GM12878 (cell line): Measurements from ENCODE around the gene PRDM16. TPM values are rescaled to one million over a fixed set of nuclear protein-coding genes. Genes with fewer than 3 reads are reported as not detected.

Experiments used
- ATAC-seq: fragments of 200-7000 bp; cut with Tn5 transposase; 3 replicates; pipeline ENCODE4 v1.9.1; 2020; ENCODE audit warnings: mild to moderate bottlenecking, moderate library complexity
- BruUV-seq: library from RNA; stranded (reverse); fragments of 400-500 nt; replicated peaks from 2 replicates; lab custom pipeline; 2021; lab: Mats Ljungman, UMichigan
- CTCF ChIA-PET: fragments of 300-600 bp; sonication (Branson Sonifier 250); formaldehyde crosslinking; extraction: SDS; loops from one replicate; lab custom pipeline; 2021; ENCODE audit warnings: inconsistent platforms; lab: Yijun Ruan, JAX
- POLR2A ChIA-PET: fragments of 350-600 bp; formaldehyde crosslinking; extraction: SDS; loops from one replicate; lab custom pipeline; 2021; ENCODE audit warnings: inconsistent platforms; lab: Charles Lee
- RAD21 ChIA-PET: fragments of 300-600 bp; sonication (Branson Sonifier 250); formaldehyde crosslinking; loops from one replicate; lab custom pipeline; 2023; ENCODE audit warnings: antibody characterized with exemption; ENCODE audit not compliant: unreplicated experiment; lab: Charles Lee
- SMC1A ChIA-PET: fragments of 300-600 bp; sonication (Branson Sonifier 250); formaldehyde crosslinking; loops from one replicate; lab custom pipeline; 2023; ENCODE audit not compliant: unreplicated experiment, uncharacterized antibody; lab: Charles Lee
- DNase-seq: peaks from one replicate; pipeline ENCODE4 v3.0.0-alpha.2; 2011; ENCODE audit warnings: low read depth, low spot score
- FAIRE-seq: peaks from 3 replicates; lab custom pipeline; 2011; peaks lifted over from hg19 to GRCh38; lab: Jason Lieb, UNC
- H2AFZ ChIP-seq: 2 replicates; pipeline ENCODE4 v1.6.0; 2011; ENCODE audit warnings: low read depth, low read length, control low read depth; ENCODE audit not compliant: control insufficient read depth
- H3K27ac ChIP-seq: 2 replicates; pipeline ENCODE4 v1.5.1; 2011; ENCODE audit warnings: control low read depth; ENCODE audit not compliant: control insufficient read depth, insufficient read depth
- H3K27me3 ChIP-seq, 2 experiments: replicated peaks in 1 of 2; 2 replicates each; pipeline versions ENCODE4 v1.6.0 to v1.6.1; 2011; ENCODE audit warnings: low read length in 1 of 2; ENCODE audit not compliant: control insufficient read depth in 2 of 2, insufficient read depth in 2 of 2
- H3K36me3 ChIP-seq, 2 experiments: 2 replicates each; pipeline ENCODE4 v1.5.1; 2011; ENCODE audit warnings: low read length in 1 of 2; ENCODE audit not compliant: control insufficient read depth in 2 of 2, insufficient read depth in 2 of 2
- H3K4me1 ChIP-seq: 2 replicates; pipeline ENCODE4 v1.6.1; 2011; ENCODE audit warnings: mild to moderate bottlenecking, low read length, moderate library complexity, mixed read lengths; ENCODE audit not compliant: control insufficient read depth, insufficient read depth
- H3K4me2 ChIP-seq: 2 replicates; pipeline ENCODE4 v1.6.0; 2011; ENCODE audit warnings: control low read depth; ENCODE audit not compliant: control insufficient read depth, insufficient read depth
- H3K4me3 ChIP-seq: fragments of 200-600 bp; sonication (generic); 2 replicates; pipeline ENCODE4 v1.5.1; 2016
- H3K79me2 ChIP-seq: 2 replicates; pipeline ENCODE4 v1.6.0; 2011; ENCODE audit warnings: low read length; ENCODE audit not compliant: control insufficient read depth, insufficient read depth
- H3K9ac ChIP-seq: 2 replicates; pipeline ENCODE4 v1.8.0; 2011; ENCODE audit warnings: low read length, control low read depth, mixed read lengths; ENCODE audit not compliant: control insufficient read depth, insufficient read depth
- H3K9me3 ChIP-seq: replicated peaks from 3 replicates; pipeline ENCODE4 v1.5.1; 2011; ENCODE audit warnings: mild to moderate bottlenecking, low read length; ENCODE audit not compliant: control insufficient read depth, insufficient read depth
- H4K20me1 ChIP-seq: 2 replicates; pipeline ENCODE4 v1.6.0; 2011; ENCODE audit not compliant: control insufficient read depth, insufficient read depth
- BRCA1 ChIP-seq: IDR thresholded peaks from 2 replicates; pipeline ENCODE4 v1.6.1; 2011; ENCODE audit warnings: low read depth, low read length, improper control_type of control experiment
- CHD4 ChIP-seq: fragments of 200-600 bp; sonication (generic); IDR thresholded peaks from 2 replicates; pipeline ENCODE4 v1.6.1; 2016; ENCODE audit warnings: mild to moderate bottlenecking
- RELA ChIP-seq: fragments of 450-650 bp; IDR thresholded peaks from 2 replicates; pipeline ENCODE4 v1.8.0; 2014; ENCODE audit warnings: borderline replicate concordance; ENCODE audit not compliant: partially characterized antibody
- WGBS: methylation state at CpG from one replicate; pipeline ENCODE4 v1.1.6; 2016; ENCODE audit warnings: low lambda C conversion rate; ENCODE audit not compliant: insufficient replicate concordance, insufficient coverage; ENCODE audit errors: missing lambda C conversion rate; 5-methylcytosine and 5-hydroxymethylcytosine counted together
- in situ Hi-C: fragments of 300-500 bp; cut with MboI; formaldehyde crosslinking; loops from 9 replicates; pipeline ENCODE4 v1.14.3; 2018; ENCODE audit warnings: mixed read lengths
- intact Hi-C: fragments of 100-400 bp; cut with micrococcal nuclease; formaldehyde crosslinking; loops from one replicate; pipeline ENCODE4 v1.14.2; 2022; ENCODE audit not compliant: unreplicated experiment
- polyA plus RNA-seq, 11 experiments: library from polyadenylated mRNA; depleted of rRNA in 4 of 11; unstranded in 6 of 11; stranded (reverse) in 5 of 11; fragments of >200 nt; fragmentation: Nextera tagmentation in 4 of 11; fragmentation: Illumina TruSeq in 1 of 11; extraction: Ambion mirVana in 4 of 11; extraction: Trizol in 1 of 11; gene quantifications; 1 replicate in 1 of 11; 2 replicates in 10 of 11; pipeline versions ENCODE4 v1.2.1 to v1.2.3, GENCODE V29; 2011 to 2016; ENCODE audit warnings: inconsistent platforms in 2 of 11, missing spikeins in 2 of 11, low read depth in 1 of 11
- total RNA-seq, 4 experiments: library from RNA; depleted of rRNA in 3 of 4; stranded (reverse); fragments of >200 nt in 3 of 4; fragmentation: Illumina TruSeq in 1 of 4; extraction: Trizol in 1 of 4; gene quantifications; 2 replicates each; pipeline versions ENCODE4 v1.2.1 to v1.2.3, GENCODE V29; 2013 to 2021
- TF ChIP-seq, protein P1 (sequence below): fragments of 450-650 bp; IDR thresholded peaks from 2 replicates; pipeline ENCODE4 v1.6.1; 2016; ENCODE audit warnings: mild to moderate bottlenecking
- TF ChIP-seq, protein P2 (sequence below): IDR thresholded peaks from 2 replicates; pipeline ENCODE4 v1.6.1; 2011; ENCODE audit warnings: borderline replicate concordance, low read depth, mild to moderate bottlenecking, moderate library complexity, low read length; ENCODE audit not compliant: insufficient read depth, poor library complexity, severe bottlenecking
- TF ChIP-seq, protein P3 (sequence below): fragments of 450-650 bp; IDR thresholded peaks from 2 replicates; pipeline ENCODE4 v1.6.1; 2017; ENCODE audit warnings: antibody characterized with exemption, mild to moderate bottlenecking, moderate library complexity

Gene PRDM16
- total and polyA plus RNA-seq, 10 of the 15 experiments (the other 5 are each of a cell fraction or from before 2014, with no cell fraction given): 0.03 TPM; not detected in 9

DNA sequence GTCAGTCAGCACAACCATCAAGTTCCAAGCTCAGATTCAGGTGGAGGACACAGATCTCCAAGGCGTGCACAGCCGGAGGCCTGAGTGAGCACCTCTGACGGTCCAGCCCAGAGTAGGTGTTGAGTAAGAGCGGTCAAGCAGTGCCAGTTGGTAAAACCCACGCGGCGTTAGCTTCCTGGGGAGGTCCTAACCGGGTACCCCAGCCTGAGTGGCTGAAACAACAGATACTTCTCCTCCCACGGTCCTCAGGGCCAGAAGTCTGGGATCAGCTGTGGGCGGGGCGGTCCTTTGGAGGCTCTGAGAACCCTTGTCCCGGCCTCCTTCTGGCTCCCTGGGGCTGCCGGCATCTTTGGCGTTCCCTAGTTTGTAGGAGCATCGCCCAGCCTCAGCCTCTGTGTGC, 94.4 kb downstream of the PRDM16 start:
- TF ChIP-seq BRCA1 (no peak), CHD4 (no peak), RELA (no peak)
- TF ChIP-seq, protein P1, sequence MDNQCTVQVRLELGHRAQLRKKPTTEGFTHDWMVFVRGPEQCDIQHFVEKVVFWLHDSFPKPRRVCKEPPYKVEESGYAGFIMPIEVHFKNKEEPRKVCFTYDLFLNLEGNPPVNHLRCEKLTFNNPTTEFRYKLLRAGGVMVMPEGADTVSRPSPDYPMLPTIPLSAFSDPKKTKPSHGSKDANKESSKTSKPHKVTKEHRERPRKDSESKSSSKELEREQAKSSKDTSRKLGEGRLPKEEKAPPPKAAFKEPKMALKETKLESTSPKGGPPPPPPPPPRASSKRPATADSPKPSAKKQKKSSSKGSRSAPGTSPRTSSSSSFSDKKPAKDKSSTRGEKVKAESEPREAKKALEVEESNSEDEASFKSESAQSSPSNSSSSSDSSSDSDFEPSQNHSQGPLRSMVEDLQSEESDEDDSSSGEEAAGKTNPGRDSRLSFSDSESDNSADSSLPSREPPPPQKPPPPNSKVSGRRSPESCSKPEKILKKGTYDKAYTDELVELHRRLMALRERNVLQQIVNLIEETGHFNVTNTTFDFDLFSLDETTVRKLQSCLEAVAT: no peak
- TF ChIP-seq, protein P2, sequence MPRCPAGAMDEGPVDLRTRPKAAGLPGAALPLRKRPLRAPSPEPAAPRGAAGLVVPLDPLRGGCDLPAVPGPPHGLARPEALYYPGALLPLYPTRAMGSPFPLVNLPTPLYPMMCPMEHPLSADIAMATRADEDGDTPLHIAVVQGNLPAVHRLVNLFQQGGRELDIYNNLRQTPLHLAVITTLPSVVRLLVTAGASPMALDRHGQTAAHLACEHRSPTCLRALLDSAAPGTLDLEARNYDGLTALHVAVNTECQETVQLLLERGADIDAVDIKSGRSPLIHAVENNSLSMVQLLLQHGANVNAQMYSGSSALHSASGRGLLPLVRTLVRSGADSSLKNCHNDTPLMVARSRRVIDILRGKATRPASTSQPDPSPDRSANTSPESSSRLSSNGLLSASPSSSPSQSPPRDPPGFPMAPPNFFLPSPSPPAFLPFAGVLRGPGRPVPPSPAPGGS: no peak
- TF ChIP-seq, protein P3, sequence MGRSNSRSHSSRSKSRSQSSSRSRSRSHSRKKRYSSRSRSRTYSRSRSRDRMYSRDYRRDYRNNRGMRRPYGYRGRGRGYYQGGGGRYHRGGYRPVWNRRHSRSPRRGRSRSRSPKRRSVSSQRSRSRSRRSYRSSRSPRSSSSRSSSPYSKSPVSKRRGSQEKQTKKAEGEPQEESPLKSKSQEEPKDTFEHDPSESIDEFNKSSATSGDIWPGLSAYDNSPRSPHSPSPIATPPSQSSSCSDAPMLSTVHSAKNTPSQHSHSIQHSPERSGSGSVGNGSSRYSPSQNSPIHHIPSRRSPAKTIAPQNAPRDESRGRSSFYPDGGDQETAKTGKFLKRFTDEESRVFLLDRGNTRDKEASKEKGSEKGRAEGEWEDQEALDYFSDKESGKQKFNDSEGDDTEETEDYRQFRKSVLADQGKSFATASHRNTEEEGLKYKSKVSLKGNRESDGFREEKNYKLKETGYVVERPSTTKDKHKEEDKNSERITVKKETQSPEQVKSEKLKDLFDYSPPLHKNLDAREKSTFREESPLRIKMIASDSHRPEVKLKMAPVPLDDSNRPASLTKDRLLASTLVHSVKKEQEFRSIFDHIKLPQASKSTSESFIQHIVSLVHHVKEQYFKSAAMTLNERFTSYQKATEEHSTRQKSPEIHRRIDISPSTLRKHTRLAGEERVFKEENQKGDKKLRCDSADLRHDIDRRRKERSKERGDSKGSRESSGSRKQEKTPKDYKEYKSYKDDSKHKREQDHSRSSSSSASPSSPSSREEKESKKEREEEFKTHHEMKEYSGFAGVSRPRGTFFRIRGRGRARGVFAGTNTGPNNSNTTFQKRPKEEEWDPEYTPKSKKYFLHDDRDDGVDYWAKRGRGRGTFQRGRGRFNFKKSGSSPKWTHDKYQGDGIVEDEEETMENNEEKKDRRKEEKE: no peak
- CTCF ChIA-PET: no interaction called here
- Histone ChIP-seq H3K4me2 (no peak overlapping the region), H3K9me3 (no peaks in the 10 kb centered on the region; the same call in 2 of the 3 replicates), H4K20me1 (no peaks in the 10 kb centered on the region), H2AFZ (no peak overlapping the region), H3K4me1 (no peaks in the 10 kb centered on the region), H3K27ac (no peak overlapping the region), H3K27me3 (no peaks in the 10 kb centered on the region), H3K9ac (no peak overlapping the region), H3K36me3 (no peaks in the 10 kb centered on the region), H3K4me3 (no peak overlapping the region), H3K79me2 (no peaks in the 10 kb centered on the region)
- in situ Hi-C loops (no loop called here), intact Hi-C loops (no loop called here)
- POLR2A ChIA-PET: no interaction called here
- WGBS: 41% methylated on average over 15 of the region's 15 CpGs
- FAIRE-seq: no peak
- RAD21 ChIA-PET: no interaction called here
- SMC1A ChIA-PET: no interaction called here
- DNase-seq: no peak
- BruUV-seq: no TSS peak
- no peak for ATAC-seq
